VCaP (cell line): ENCODE results near the gene RUNX3.

Experiments
- H3K27ac ChIP-seq: fragments of 450-650 bp; 2 replicates; pipeline ENCODE4 v1.5.1; 2017
- CTCF ChIP-seq: fragments of 450-650 bp; conservative IDR thresholded peaks from 2 replicates; pipeline ENCODE4 v1.5.1; 2017; ENCODE audit warnings: mild to moderate bottlenecking, moderate library complexity

RUNX3 gene

GRCh38 chr1:24951337-24951736 is 21.3 kb upstream of the RUNX3 start:
- no peak for TF ChIP-seq CTCF
- no peak overlapping the region for H3K27ac ChIP-seq

- H3K27ac ChIP-seq = no peak overlapping the region
- no peak for TF ChIP-seq CTCF
Observed at GRCh38 chr1:24949331-24949881, 19.3 kb upstream of the RUNX3 start.

- H3K27ac ChIP-seq = no peak overlapping the region
Observed at GRCh38 chr1:24948079-24948827, 18.2 kb upstream of the RUNX3 start.

GRCh38 chr1:24946861-24947658 is 17.0 kb upstream of the RUNX3 start:
- H3K27ac ChIP-seq = no peak overlapping the region
- TF ChIP-seq CTCF = no peak

More at GRCh38 chr1:24948079-24948827, 18.2 kb upstream of the RUNX3 start:
- no peak for TF ChIP-seq CTCF

- H3K27ac ChIP-seq = no peak overlapping the region
- TF ChIP-seq CTCF = no peak
Observed at GRCh38 chr1:24945354-24946326, 15.6 kb upstream of the RUNX3 start.

GRCh38 chr1:24944318-24944717 is 14.2 kb upstream of the RUNX3 start:
- TF ChIP-seq CTCF = no peak
- H3K27ac ChIP-seq = no peak overlapping the region
